ENCODE measurements around the gene TMEM101.
"Not testable (repeated sequence)": the region's sequence is repeated elsewhere in the genome, so short reads cannot be mapped to it uniquely, and the experiment has no call there.

TMEM101 gene

GRCh38 chr17:44023545-44024270 lies 8.9 kb upstream of the TMEM101 start:
- TF ChIP-seq CTCF (conservative IDR thresholded peaks at IDR 0.05; ENCODE audit: low read depth, low read length) = no peak
- DNase-seq (ENCODE audit: low read depth) = no peak
- H3K4me3 ChIP-seq (ENCODE audit: low read length) = no peak overlapping the region

GRCh38 chr17:44022246-44022645 lies 7.5 kb upstream of the TMEM101 start:
- H3K4me3 ChIP-seq (ENCODE audit: low read length) = no peak overlapping the region
- no peak for DNase-seq (ENCODE audit: low read depth)
- TF ChIP-seq CTCF (conservative IDR thresholded peaks at IDR 0.05; ENCODE audit: low read depth, low read length) = no peak

- not testable (repeated sequence) for H3K4me3 ChIP-seq (ENCODE audit: low read length); DNase-seq (ENCODE audit: low read depth)
Observed at GRCh38 chr17:44021227-44021626, 6.5 kb upstream of the TMEM101 start.

- no peak for TF ChIP-seq CTCF (conservative IDR thresholded peaks at IDR 0.05; ENCODE audit: low read depth, low read length)
- H3K4me3 ChIP-seq (ENCODE audit: low read length) = peak overlapping the region; percentile 68
- DNase-seq (ENCODE audit: low read depth) = no peak
Observed at GRCh38 chr17:44014133-44014436, 678 bp downstream of the TMEM101 start.

GRCh38 chr17:44012874-44013273 lies 1.9 kb downstream of the TMEM101 start:
- DNase-seq (ENCODE audit: low read depth) = no peak
- H3K4me3 ChIP-seq (ENCODE audit: low read length) = no peak overlapping the region
- TF ChIP-seq CTCF (conservative IDR thresholded peaks at IDR 0.05; ENCODE audit: low read depth, low read length) = no peak

- no peak for DNase-seq (ENCODE audit: low read depth)
- no peak for TF ChIP-seq CTCF (conservative IDR thresholded peaks at IDR 0.05; ENCODE audit: low read depth, low read length)
- no peak overlapping the region for H3K4me3 ChIP-seq (ENCODE audit: low read length)
Observed at GRCh38 chr17:44012391-44012790, 2.4 kb downstream of the TMEM101 start.

GRCh38 chr17:44011876-44012275 lies 2.9 kb downstream of the TMEM101 start:
- no peak for DNase-seq (ENCODE audit: low read depth)
- H3K4me3 ChIP-seq (ENCODE audit: low read length) = no peak overlapping the region
- no peak for TF ChIP-seq CTCF (conservative IDR thresholded peaks at IDR 0.05; ENCODE audit: low read depth, low read length)

Data from retinal pigment epithelial cell (primary cell).